T-helper 2 cell (primary cell): Measurements from ENCODE around the gene ADD2.
"Not testable (repeated sequence)": the region's sequence is repeated elsewhere in the genome, so short reads cannot be mapped to it uniquely, and the experiment has no call there.

Experiments used
- DNase-seq, 5 experiments: peaks; one replicate each; pipeline versions ENCODE4 v3.0.0 to v3.0.0-alpha.2; 2012 to 2022

ADD2 gene

DNA sequence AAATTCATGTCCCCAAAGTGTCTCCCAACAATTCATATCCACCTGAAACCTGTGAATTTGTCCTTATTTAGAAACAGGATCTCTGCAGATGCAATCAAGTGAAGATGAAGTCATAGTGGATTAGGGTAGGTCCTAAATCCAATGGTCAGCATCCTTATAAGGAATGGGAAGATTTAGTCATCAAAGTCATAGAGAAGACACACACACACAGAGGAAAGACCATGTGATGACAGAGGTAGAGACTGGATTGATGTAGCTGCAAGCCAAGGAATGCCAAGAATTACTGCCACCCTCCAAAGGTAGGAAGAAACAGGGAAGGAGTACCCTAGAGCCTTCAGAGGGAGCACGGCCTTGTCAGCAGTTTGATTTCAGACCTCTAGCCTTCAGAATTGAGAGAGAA, 17.7 kb downstream of the ADD2 start:
- no peak for DNase-seq

GRCh38 chr2:70748002-70748784, 19.8 kb downstream of the ADD2 start:
- no peak for DNase-seq

GRCh38 chr2:70747284-70747683, 20.7 kb downstream of the ADD2 start:
- no peak for DNase-seq

DNA sequence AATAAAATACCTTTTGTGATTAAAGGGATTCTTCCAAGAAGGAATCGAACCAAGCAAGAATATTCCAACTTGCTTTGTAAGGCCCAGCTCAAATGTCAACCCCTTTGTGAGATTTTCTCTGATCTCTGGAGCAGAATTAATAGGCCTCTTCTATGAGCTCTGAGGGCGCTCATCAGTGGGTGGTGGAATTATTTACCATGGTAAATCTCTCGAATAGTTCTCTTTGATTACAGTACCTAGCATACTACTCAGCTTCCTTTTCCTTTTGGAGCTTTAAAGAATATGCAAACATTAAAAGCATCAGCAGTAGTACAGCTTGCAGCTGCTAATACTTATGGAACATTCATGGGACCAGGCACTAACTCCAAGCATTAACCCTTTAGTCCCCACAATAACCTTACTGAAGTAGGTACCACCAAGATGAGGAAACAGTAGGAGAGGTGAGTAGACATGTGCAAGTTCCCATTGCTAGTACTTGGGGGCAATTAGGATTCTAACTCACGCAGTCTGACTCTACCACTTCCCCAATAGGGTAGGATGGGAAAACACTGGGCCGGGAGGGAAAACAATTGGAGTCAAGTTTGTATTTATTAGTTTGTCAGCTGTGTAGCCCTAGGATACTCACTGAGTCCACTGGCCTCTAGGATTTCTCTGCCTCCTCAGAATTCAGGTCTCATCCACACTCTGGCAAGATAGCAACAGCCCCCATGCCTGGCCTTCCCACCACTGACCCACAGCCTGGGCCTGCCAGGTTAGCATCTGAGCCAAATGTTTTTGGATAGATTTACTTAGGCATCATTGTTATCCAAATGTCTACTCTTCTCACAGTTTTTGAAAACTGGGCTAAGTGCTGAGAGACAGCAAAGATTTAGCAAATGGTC, 21.7 kb downstream of the ADD2 start:
- no peak for DNase-seq

GRCh38 chr2:70745276-70745825, 22.6 kb downstream of the ADD2 start:
- DNase-seq = no peak

GRCh38 chr2:70744397-70744796, 23.6 kb downstream of the ADD2 start:
- no peak for DNase-seq

GRCh38 chr2:70743677-70744076, 24.3 kb downstream of the ADD2 start:
- DNase-seq = no peak

GRCh38 chr2:70743068-70743467, 24.9 kb downstream of the ADD2 start:
- no peak for DNase-seq

DNA sequence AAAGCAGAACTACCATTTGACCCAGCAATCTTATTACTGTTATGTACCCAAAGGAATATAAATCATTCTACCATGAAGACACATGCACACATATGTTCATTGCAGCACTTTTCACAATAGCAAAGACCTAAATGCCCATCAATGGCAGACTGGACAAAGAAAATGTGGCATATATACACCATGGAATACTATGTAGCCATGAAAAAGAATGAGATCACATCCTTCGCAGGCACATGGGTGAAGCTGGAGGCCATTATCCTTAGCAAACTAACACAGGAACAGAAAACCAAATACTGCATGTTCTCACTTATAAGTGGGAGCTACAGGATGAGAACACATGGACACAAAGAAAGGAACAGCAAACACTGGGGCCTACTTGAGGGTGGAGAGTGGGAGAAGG, 28.5 kb downstream of the ADD2 start:
- not testable (repeated sequence) for DNase-seq

GRCh38 chr2:70738159-70738558, 29.8 kb downstream of the ADD2 start:
- no peak for DNase-seq

GRCh38 chr2:70735071-70735470, 32.9 kb downstream of the ADD2 start:
- DNase-seq = no peak

GRCh38 chr2:70733646-70734180, 34.3 kb downstream of the ADD2 start:
- no peak for DNase-seq

- no peak for DNase-seq
Observed at GRCh38 chr2:70732766-70733645, 35.0 kb downstream of the ADD2 start.

GRCh38 chr2:70730730-70731129, 37.3 kb downstream of the ADD2 start:
- no peak for DNase-seq

- no peak for DNase-seq
Observed at GRCh38 chr2:70729647-70730046, 38.4 kb downstream of the ADD2 start.

GRCh38 chr2:70728128-70728527, 39.9 kb downstream of the ADD2 start:
- DNase-seq = no peak

DNA sequence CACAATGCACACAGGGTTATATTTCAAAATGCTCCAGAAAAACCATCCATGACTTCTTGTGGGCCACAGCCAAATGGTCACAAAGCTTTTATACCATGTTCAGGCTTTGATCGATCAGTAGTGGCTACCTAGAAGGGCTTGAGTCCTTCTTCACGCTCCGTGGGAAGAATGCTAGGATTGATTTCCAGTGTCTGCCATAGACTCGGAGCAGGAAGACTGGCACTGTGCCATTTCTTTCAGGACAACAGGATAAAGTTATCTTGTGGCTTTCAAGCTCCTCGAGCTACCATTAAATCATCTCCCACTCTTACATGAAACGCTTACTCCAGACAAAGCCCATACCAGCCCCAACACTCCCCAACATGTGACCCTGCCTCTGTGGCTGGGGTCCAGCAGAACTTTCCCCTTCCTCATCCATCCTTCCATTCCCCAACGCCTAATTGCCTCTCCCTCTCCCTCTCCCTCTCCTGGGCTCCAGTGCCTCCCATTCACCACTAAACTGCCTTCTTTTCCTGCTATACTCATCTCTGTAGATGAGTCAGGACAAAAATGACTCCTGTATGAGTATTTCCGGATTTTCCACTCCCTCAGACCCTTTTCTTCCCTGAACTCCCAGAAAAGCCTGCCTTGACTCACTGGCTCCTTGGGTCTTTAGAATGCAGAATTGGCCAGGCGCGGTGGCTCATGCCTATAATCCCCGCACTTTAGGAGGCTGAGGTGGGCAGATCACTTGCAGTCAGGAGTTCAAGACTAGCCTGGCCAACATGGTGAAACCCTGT, 40.9 kb downstream of the ADD2 start:
- no peak for DNase-seq

GRCh38 chr2:70725505-70725904, 42.5 kb downstream of the ADD2 start:
- DNase-seq = no peak

GRCh38 chr2:70724366-70724765, 43.6 kb downstream of the ADD2 start:
- DNase-seq = no peak

DNA sequence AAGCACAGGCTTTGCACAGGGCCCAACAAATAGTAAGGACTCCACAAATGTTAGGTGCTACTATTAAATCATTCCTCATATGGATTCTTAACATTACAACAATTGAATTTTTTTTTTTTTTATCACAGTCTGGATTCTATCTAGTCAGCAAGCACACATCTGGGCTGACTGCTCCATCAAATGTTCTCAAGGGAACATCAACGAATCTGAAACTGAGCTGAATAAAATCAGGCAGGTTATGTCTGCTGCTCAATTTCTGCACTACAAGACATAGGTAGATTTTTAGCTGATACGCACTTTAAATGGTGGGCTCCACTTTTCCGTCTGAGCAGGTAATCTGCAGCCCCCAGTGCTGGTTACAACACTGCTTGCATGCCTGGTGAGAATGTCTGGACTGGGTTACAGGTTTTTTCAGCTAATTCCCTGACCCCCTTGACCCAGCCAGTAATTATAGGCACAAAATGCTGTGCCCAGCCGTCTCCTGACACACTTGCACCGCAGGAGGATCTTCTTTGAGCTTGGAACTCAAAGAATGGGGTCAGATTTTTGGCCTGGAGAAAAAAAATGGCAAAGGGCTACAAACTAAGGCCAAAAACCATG, 44.6 kb downstream of the ADD2 start:
- DNase-seq = no peak

GRCh38 chr2:70720124-70720523, 47.9 kb downstream of the ADD2 start:
- no peak for DNase-seq
